ENCODE results near the gene INSIG2.

- TF ChIP-seq FOXJ3 (CRISPR knock-in tag; IDR thresholded peaks at IDR 0.05) (no peak), POLR2AphosphoS5 (IDR thresholded peaks at IDR 0.05; ENCODE audit: low read depth, low read length) (no peak), CTCF (IDR thresholded peaks at IDR 0.05) (no peak), SIN3A (IDR thresholded peaks at IDR 0.05; ENCODE audit: borderline replicate concordance, low read depth, low read length) (no peak), EP300 (IDR thresholded peaks at IDR 0.05; ENCODE audit: borderline replicate concordance in 1 of 2, low read depth in 1 of 2, low read length in 1 of 2) (no peak), TAF1 (IDR thresholded peaks at IDR 0.05; ENCODE audit: borderline replicate concordance, low read depth, low read length) (no peak), USF1 (IDR thresholded peaks at IDR 0.05; ENCODE audit: borderline replicate concordance, low read depth) (no peak)
These were observed 43.4 kb upstream of the INSIG2 start for GRCh38 chr2:118044854-118045253.
